Dermis microvascular lymphatic vessel endothelial cell (primary cell): ENCODE data around the gene TAX1BP1. TPM values are rescaled to one million over a fixed set of nuclear protein-coding genes. Genes with fewer than 3 reads are reported as not detected.

Experiments
- DNase-seq, 2 donors: peaks; one replicate each; pipeline versions ENCODE4 v3.0.0 to v3.0.0-alpha.2; 2010; ENCODE audit warnings: low read depth in 2 of 2
- total RNA-seq: library from RNA; depleted of rRNA; stranded (reverse); fragments of >200 nt; gene quantifications from 2 replicates; pipeline ENCODE4 v1.2.1, GENCODE V29; 2014

The TAX1BP1 gene
- total RNA-seq, 1 donor from 2014 or later, result 53.0 TPM

DNA sequence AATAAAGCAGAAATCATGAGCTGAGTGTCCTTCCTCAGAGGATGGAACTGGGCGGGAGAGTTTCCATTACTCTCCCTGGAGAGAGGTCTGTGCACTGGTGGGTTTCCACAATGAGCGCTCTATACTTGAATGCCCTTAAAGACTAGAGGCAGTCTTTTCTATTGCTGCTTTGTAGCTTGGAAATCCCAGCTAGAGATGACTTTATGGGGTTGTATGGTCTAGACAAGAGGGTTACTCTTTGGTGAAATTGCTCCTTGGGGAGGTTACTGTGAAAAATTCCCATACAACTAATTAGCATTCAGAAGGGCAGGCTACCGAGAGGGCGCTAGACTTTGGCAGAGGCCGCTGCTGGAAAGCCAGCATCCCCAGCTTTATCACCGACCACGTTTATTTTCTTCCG is 136.8 kb downstream of the TAX1BP1 start:
- DNase-seq, result no peak

Other genes starting within 250 kb of the TAX1BP1 start
- gene HIBADH, start 77.3 kb upstream of the TAX1BP1 start, total RNA-seq, result 23.5 and 24.4 TPM in 2 replicates